HepG2 (cell line): ENCODE results near the gene CAMTA1. TPM values are rescaled to one million over a fixed set of nuclear protein-coding genes. Genes with fewer than 3 reads are reported as not detected.

Experiments used
- ATAC-seq: fragments of 200-7000 bp; cut with Tn5 transposase; 3 replicates; pipeline ENCODE4 v1.9.1; 2020; ENCODE audit warnings: mild to moderate bottlenecking, moderate library complexity
- BruUV-seq: library from RNA; stranded (reverse); fragments of 400-500 nt; replicated peaks from 2 replicates; lab custom pipeline; 2021; lab: Mats Ljungman, UMichigan
- CTCF ChIA-PET: fragments of 300-600 bp; formaldehyde crosslinking; extraction: SDS; loops from one replicate; lab custom pipeline; 2021; ENCODE audit warnings: low total read pairs, inconsistent platforms, low intra/inter-chr PET ratio; lab: Yijun Ruan, JAX
- POLR2A ChIA-PET: fragments of 350-600 bp; sonication (Branson Sonifier 250); formaldehyde crosslinking; loops from one replicate; lab custom pipeline; 2020; ENCODE audit warnings: antibody characterized with exemption, inconsistent platforms; lab: Yijun Ruan, JAX
- DNase-seq: peaks from one replicate; pipeline ENCODE4 v3.0.0-alpha.2; 2015; ENCODE audit warnings: low spot score
- FAIRE-seq: peaks from 3 replicates; lab custom pipeline; 2011; peaks lifted over from hg19 to GRCh38; lab: Jason Lieb, UNC
- H2AFZ ChIP-seq: one replicate; pipeline ENCODE4 v1.6.1; 2011; ENCODE audit warnings: low read length, inconsistent platforms
- H3K27ac ChIP-seq: fragments of 300-600 bp; 3 replicates; pipeline ENCODE4 v1.8.0; 2011; ENCODE audit warnings: mixed run types, mild to moderate bottlenecking, mixed read lengths, low read length, inconsistent platforms; ENCODE audit not compliant: insufficient read depth; ENCODE audit errors: extremely low read length
- H3K27me3 ChIP-seq, 2 experiments: fragments of 200-600 bp in 1 of 2; 2 replicates in 1 of 2; 3 replicates in 1 of 2; pipeline versions ENCODE4 v1.6.0 to v1.8.0; 2011; ENCODE audit warnings: low read length in 2 of 2, mild to moderate bottlenecking in 2 of 2, moderate library complexity in 2 of 2, inconsistent platforms in 1 of 2; ENCODE audit not compliant: insufficient read depth in 2 of 2, control insufficient read depth in 1 of 2
- H3K36me3 ChIP-seq, 2 experiments: fragments of 200-600 bp in 1 of 2; replicated peaks in 1 of 2; 2 replicates in 1 of 2; 3 replicates in 1 of 2; pipeline versions ENCODE4 v1.5.1 to v1.8.0; 2011; ENCODE audit warnings: low read length in 2 of 2, inconsistent platforms in 1 of 2; ENCODE audit not compliant: insufficient read depth in 2 of 2, control insufficient read depth in 1 of 2
- H3K4me1 ChIP-seq: 2 replicates; pipeline ENCODE4 v1.5.1; 2012; ENCODE audit warnings: low read length, inconsistent platforms; ENCODE audit not compliant: insufficient read depth
- H3K4me2 ChIP-seq: 2 replicates; pipeline ENCODE4 v1.6.0; 2011; ENCODE audit warnings: low read depth, low read length, inconsistent platforms
- H3K4me3 ChIP-seq, 3 experiments: fragments of 200-600 bp in 1 of 3; sonication (generic), shearing (Covaris generic) in 1 of 3; replicated peaks in 1 of 3; 2 replicates each; pipeline ENCODE4 v1.5.1; 2011 to 2016; ENCODE audit warnings: low read length in 3 of 3, inconsistent platforms in 2 of 3, low read depth in 2 of 3, mild to moderate bottlenecking in 2 of 3, control low read depth in 1 of 3, mixed read lengths in 1 of 3; ENCODE audit not compliant: insufficient read depth in 1 of 3
- H3K79me2 ChIP-seq: one replicate; pipeline ENCODE4 v1.6.1; 2011; ENCODE audit warnings: low read length, inconsistent platforms; ENCODE audit not compliant: insufficient read depth
- H3K9ac ChIP-seq: 2 replicates; pipeline ENCODE4 v1.6.0; 2011; ENCODE audit warnings: mild to moderate bottlenecking, low read depth, low read length, inconsistent platforms; ENCODE audit not compliant: insufficient read depth
- H3K9me3 ChIP-seq: 2 replicates; pipeline ENCODE4 v1.5.1; 2012; ENCODE audit warnings: mild to moderate bottlenecking, low read length
- H4K20me1 ChIP-seq: 2 replicates; pipeline ENCODE4 v1.6.0; 2011; ENCODE audit warnings: inconsistent platforms, mild to moderate bottlenecking, low read length, moderate library complexity; ENCODE audit not compliant: insufficient read depth
- FOXA1 ChIP-seq, 2 experiments: fragments of 450-650 bp in 1 of 2; sonication (generic) in 1 of 2; formaldehyde crosslinking in 1 of 2; IDR thresholded peaks; 2 replicates each; pipeline versions ENCODE4 v1.4.0 to v1.6.1; 2016 to 2020; ENCODE audit warnings: missing genetic modification reagents in 1 of 2
- HIVEP1 ChIP-seq: sonication (generic); formaldehyde crosslinking; IDR thresholded peaks from 2 replicates; pipeline ENCODE4 v1.4.0; 2020; ENCODE audit warnings: mild to moderate bottlenecking, missing genetic modification reagents
- MATR3 ChIP-seq: sonication (generic); formaldehyde crosslinking; IDR thresholded peaks from 2 replicates; pipeline ENCODE4 v1.4.0; 2020; ENCODE audit warnings: missing genetic modification reagents
- NPAS2 ChIP-seq: sonication (generic); formaldehyde crosslinking; IDR thresholded peaks from 2 replicates; pipeline ENCODE4 v1.8.0; 2022; ENCODE audit warnings: mild to moderate bottlenecking, missing genetic modification reagents, borderline replicate concordance
- POLR2AphosphoS5 ChIP-seq: IDR thresholded peaks from 2 replicates; pipeline ENCODE4 v1.6.1; 2012; ENCODE audit warnings: low read depth, low read length
- RAD51 ChIP-seq: fragments of 450-650 bp; IDR thresholded peaks from 2 replicates; pipeline ENCODE4 v1.6.1; 2016; ENCODE audit warnings: borderline replicate concordance
- RFXAP ChIP-seq: sonication (generic); formaldehyde crosslinking; IDR thresholded peaks from 2 replicates; pipeline ENCODE4 v1.4.0; 2020; ENCODE audit warnings: missing genetic modification reagents, borderline replicate concordance
- ZNF180 ChIP-seq: sonication (generic); formaldehyde crosslinking; IDR thresholded peaks from 2 replicates; pipeline ENCODE4 v1.4.0; 2020; ENCODE audit warnings: low read depth, missing genetic modification reagents, borderline replicate concordance
- ZNF232 ChIP-seq: sonication (generic); formaldehyde crosslinking; IDR thresholded peaks from 2 replicates; pipeline ENCODE4 v1.4.0; 2020; ENCODE audit warnings: missing genetic modification reagents, borderline replicate concordance
- ZNF709 ChIP-seq: sonication (generic); formaldehyde crosslinking; IDR thresholded peaks from 2 replicates; pipeline ENCODE4 v1.5.0; 2020; ENCODE audit warnings: mild to moderate bottlenecking, missing genetic modification reagents
- ZNF720 ChIP-seq: sonication (generic); formaldehyde crosslinking; IDR thresholded peaks from 2 replicates; pipeline ENCODE4 v1.4.0; 2020; ENCODE audit warnings: missing genetic modification reagents
- WGBS: methylation state at CpG from one replicate; pipeline ENCODE4 v1.1.6; 2017; ENCODE audit warnings: low lambda C conversion rate; 5-methylcytosine and 5-hydroxymethylcytosine counted together
- in situ Hi-C: cut with HindIII; loops from 2 replicates; pipeline ENCODE4 v1.10.0; 2017; ENCODE audit warnings: low pct_unique_long_range_greater_than_20kb; ENCODE audit not compliant: extremely low pct_ligation_motif_present
- intact Hi-C: fragments of 100-400 bp; cut with micrococcal nuclease; formaldehyde crosslinking; loops from one replicate; pipeline ENCODE4 v1.10.0; 2022; ENCODE audit not compliant: unreplicated experiment
- polyA plus RNA-seq, 8 experiments: library from polyadenylated mRNA; depleted of rRNA in 3 of 8; stranded (reverse) in 7 of 8; unstranded in 1 of 8; fragments of >200 nt; fragmentation: Illumina TruSeq in 4 of 8; extraction: Trizol in 4 of 8; gene quantifications; 2 replicates each; pipeline versions ENCODE4 v1.2.1 to v1.2.3, GENCODE V29; 2011 to 2016; ENCODE audit warnings: low read depth in 4 of 8, missing spikeins in 1 of 8, mixed read lengths in 1 of 8; ENCODE audit not compliant: insufficient read depth in 1 of 8
- total RNA-seq, 5 experiments: library from RNA; depleted of rRNA; stranded (reverse); fragments of >200 nt; fragmentation: Illumina TruSeq; extraction: Trizol; gene quantifications; 2 replicates each; pipeline ENCODE4 v1.2.3, GENCODE V29; 2016; ENCODE audit warnings: low read depth in 1 of 5
- TF ChIP-seq, protein P1 (sequence below): sonication (generic); formaldehyde crosslinking; IDR thresholded peaks from 2 replicates; pipeline ENCODE4 v1.9.0; 2022; ENCODE audit warnings: low read depth, missing genetic modification reagents
- TF ChIP-seq, protein P2 (sequence below): sonication (generic); formaldehyde crosslinking; conservative IDR thresholded peaks from 2 replicates; pipeline ENCODE4 v1.4.0; 2020; ENCODE audit warnings: missing genetic modification reagents

Gene CAMTA1
- total and polyA plus RNA-seq, 2 of the 13 experiments (the other 11 are each of a cell fraction or from before 2014, with no cell fraction given) = 25.0 to 36.4 TPM

DNA sequence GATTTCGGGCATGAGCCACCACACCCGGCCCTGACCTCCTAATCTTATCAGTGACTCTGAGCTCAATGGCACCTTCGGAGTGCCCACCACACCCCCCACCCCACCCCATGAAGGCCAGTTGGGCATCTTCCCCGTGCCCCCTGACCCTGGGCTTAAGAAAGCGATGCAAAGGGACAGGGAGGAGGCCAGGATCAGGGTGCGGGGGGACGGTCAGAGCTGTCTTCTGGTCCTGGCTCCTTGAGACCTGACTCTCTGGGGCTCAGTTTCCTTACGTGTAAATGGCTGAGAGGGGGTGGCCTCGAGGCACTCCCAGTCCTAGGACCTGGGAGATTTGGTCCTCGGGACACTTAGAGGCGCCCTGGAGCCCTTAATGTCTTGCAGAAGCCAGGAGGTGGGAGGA lies 881.9 kb downstream of the CAMTA1 start:
- H2AFZ ChIP-seq = no peak overlapping the region
- peaks cover 28% of the 10 kb centered on the region for H3K4me1 ChIP-seq
- no peak overlapping the region for H3K4me3 ChIP-seq
- no peaks in the 10 kb centered on the region for H3K36me3 ChIP-seq
- in situ Hi-C loops (loop anchor here (25.0 kb wide), 1 partner anchor 195 kb away; the partner anchor contains the start of gene UTS2), intact Hi-C loops (loop anchor here (1.0 to 5.0 kb wide), 3 partner anchors 35 to 190 kb away; no protein-coding TSS in a partner anchor)
- no peak overlapping the region for H3K9ac ChIP-seq
- H3K4me2 ChIP-seq = no peak overlapping the region
- H3K27ac ChIP-seq = no peak overlapping the region
- BruUV-seq = no TSS peak
- peaks cover 2 to 16% of the 10 kb centered on the region in 2 experiments; a peak in 3 of 5 replicates for H3K27me3 ChIP-seq
- no peaks in the 10 kb centered on the region for H3K79me2 ChIP-seq
- ChIA-PET CTCF (interaction anchor here (0.8 to 9.2 kb wide), 3 partner anchors 86 to 236 kb away, joined by 4 to 226 read pairs (median 4); no protein-coding TSS in a partner anchor), POLR2A (interaction anchor here (1.8 kb wide), 1 partner anchor 85 kb away, joined by 7 read pairs; no protein-coding TSS in a partner anchor)
- no peaks in the 10 kb centered on the region for H3K9me3 ChIP-seq
- WGBS = 11% methylated on average over 5 of the region's 11 CpGs
- TF ChIP-seq FOXA1 (IDR thresholded peaks at IDR 0.05) (no peak), FOXA1 (CRISPR knock-in tag; IDR thresholded peaks at IDR 0.05) (no peak), HIVEP1 (CRISPR knock-in tag) (0 out of 2 replicates have a peak, but pooled peaks have one; percentile 10)
- FAIRE-seq = no peak
- no peak for DNase-seq
- no peaks in the 10 kb centered on the region for H4K20me1 ChIP-seq
- ATAC-seq = no peak

DNA sequence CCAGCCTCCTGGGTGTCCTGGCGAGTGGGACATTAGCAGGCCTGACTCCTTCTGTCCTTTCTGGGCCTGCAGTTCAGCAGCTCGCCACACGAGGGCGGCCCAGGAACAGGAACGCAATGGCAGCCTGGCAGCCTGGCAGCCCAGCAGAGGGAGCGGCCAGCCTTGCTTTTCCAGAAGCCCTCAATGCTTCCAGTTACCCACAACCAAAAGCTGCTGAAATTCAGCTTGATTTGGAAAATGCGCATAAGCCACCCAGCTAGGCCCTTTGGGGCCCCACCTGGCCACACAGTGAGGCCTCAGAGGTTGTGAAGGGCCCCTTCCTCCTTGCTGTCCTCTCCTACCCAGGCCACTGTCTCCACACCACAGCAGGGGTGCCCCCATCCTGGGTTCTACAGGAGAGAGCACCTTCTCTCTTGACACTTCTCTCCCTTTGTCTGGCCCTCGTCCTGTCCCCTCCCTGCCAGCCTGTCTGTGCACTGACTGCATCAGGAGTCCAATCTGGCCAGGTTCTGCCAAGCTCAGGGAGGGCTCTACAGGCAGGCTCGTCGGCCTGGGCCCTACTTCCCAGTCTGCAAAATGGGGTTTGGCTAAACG lies 882.5 kb downstream of the CAMTA1 start:
- no peaks in the 10 kb centered on the region for H3K9me3 ChIP-seq
- ATAC-seq (peak; percentile 78), DNase-seq (peak; percentile 67), FAIRE-seq (peak; percentile 79)
- no peak overlapping the region for H3K4me2 ChIP-seq
- H3K4me1 ChIP-seq = peaks cover 28% of the 10 kb centered on the region
- intact Hi-C loops = loop anchor here (1.0 to 5.0 kb wide), 3 partner anchors 35 to 189 kb away; no protein-coding TSS in a partner anchor
- no peaks in the 10 kb centered on the region for H4K20me1 ChIP-seq
- CTCF ChIA-PET = interaction anchor here (0.8 to 9.2 kb wide), 4 partner anchors 85 to 235 kb away, joined by 4 to 226 read pairs (median 8); no protein-coding TSS in a partner anchor
- no peak overlapping the region for H3K9ac ChIP-seq
- H3K36me3 ChIP-seq = no peaks in the 10 kb centered on the region
- H3K4me3 ChIP-seq = no peak overlapping the region
- no peaks in the 10 kb centered on the region for H3K79me2 ChIP-seq
- H3K27ac ChIP-seq = no peak overlapping the region
- H3K27me3 ChIP-seq = peaks cover 2 to 11% of the 10 kb centered on the region in 2 experiments; a peak in 3 of 5 replicates
- H2AFZ ChIP-seq = no peak overlapping the region
- 42% methylated on average over 4 of the region's 11 CpGs for WGBS
- POLR2A ChIA-PET = interaction anchor here (1.7 to 1.8 kb wide), 2 partner anchors 84 to 88 kb away, joined by 5 to 7 read pairs; no protein-coding TSS in a partner anchor
- in situ Hi-C loops = loop anchor here (25.0 kb wide), 1 partner anchor 195 kb away; the partner anchor contains the start of gene UTS2
- no TSS peak for BruUV-seq
- TF ChIP-seq ZNF180 (CRISPR knock-in tag) (no peak), ZNF709 (no peak), RFXAP (CRISPR knock-in tag) (no peak), RAD51 (no peak), POLR2AphosphoS5 (no peak), NPAS2 (CRISPR knock-in tag) (no peak), MATR3 (no peak), ZNF232 (CRISPR knock-in tag) (no peak), ZNF720 (CRISPR knock-in tag) (no peak)
- TF ChIP-seq, protein P1, sequence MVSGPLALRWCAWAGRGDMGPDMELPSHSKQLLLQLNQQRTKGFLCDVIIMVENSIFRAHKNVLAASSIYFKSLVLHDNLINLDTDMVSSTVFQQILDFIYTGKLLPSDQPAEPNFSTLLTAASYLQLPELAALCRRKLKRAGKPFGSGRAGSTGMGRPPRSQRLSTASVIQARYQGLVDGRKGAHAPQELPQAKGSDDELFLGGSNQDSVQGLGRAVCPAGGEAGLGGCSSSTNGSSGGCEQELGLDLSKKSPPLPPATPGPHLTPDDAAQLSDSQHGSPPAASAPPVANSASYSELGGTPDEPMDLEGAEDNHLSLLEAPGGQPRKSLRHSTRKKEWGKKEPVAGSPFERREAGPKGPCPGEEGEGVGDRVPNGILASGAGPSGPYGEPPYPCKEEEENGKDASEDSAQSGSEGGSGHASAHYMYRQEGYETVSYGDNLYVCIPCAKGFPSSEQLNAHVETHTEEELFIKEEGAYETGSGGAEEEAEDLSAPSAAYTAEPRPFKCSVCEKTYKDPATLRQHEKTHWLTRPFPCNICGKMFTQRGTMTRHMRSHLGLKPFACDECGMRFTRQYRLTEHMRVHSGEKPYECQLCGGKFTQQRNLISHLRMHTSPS (CRISPR knock-in tag) = no peak
- TF ChIP-seq, protein P2, sequence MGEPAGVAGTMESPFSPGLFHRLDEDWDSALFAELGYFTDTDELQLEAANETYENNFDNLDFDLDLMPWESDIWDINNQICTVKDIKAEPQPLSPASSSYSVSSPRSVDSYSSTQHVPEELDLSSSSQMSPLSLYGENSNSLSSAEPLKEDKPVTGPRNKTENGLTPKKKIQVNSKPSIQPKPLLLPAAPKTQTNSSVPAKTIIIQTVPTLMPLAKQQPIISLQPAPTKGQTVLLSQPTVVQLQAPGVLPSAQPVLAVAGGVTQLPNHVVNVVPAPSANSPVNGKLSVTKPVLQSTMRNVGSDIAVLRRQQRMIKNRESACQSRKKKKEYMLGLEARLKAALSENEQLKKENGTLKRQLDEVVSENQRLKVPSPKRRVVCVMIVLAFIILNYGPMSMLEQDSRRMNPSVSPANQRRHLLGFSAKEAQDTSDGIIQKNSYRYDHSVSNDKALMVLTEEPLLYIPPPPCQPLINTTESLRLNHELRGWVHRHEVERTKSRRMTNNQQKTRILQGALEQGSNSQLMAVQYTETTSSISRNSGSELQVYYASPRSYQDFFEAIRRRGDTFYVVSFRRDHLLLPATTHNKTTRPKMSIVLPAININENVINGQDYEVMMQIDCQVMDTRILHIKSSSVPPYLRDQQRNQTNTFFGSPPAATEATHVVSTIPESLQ (CRISPR knock-in tag) = 0 out of 2 replicates have a peak, but pooled peaks have one; percentile 50
